GM10266 (cell line): ENCODE data around the gene CRHR1.

Experiments used
- DNase-seq: peaks from one replicate; pipeline ENCODE4 v3.0.0; 2012; ENCODE audit errors: extremely low spot score
- CTCF ChIP-seq: IDR thresholded peaks from 2 replicates; pipeline ENCODE4 v1.5.1; 2012; ENCODE audit warnings: mild to moderate bottlenecking, low read depth; ENCODE audit not compliant: control insufficient read depth, insufficient read depth; ENCODE audit errors: missing control alignments

CRHR1 gene

GRCh38 chr17:45845376-45846185 lies 61.5 kb downstream of the CRHR1 start:
- no peak for DNase-seq
- no peak for TF ChIP-seq CTCF

GRCh38 chr17:45846223-45846622 lies 62.1 kb downstream of the CRHR1 start:
- no peak for DNase-seq
- TF ChIP-seq CTCF = no peak

GRCh38 chr17:45846646-45847045 lies 62.5 kb downstream of the CRHR1 start:
- TF ChIP-seq CTCF = no peak
- no peak for DNase-seq

GRCh38 chr17:45847101-45847500 lies 63.0 kb downstream of the CRHR1 start:
- DNase-seq = no peak
- TF ChIP-seq CTCF = no peak

GRCh38 chr17:45847747-45848146 lies 63.6 kb downstream of the CRHR1 start:
- TF ChIP-seq CTCF = no peak
- DNase-seq = no peak

- no peak for DNase-seq
- TF ChIP-seq CTCF = no peak
These were observed 64.3 kb downstream of the CRHR1 start for GRCh38 chr17:45848405-45848804.

- no peak for TF ChIP-seq CTCF
- DNase-seq = no peak
These were observed 64.9 kb downstream of the CRHR1 start for GRCh38 chr17:45848868-45849535.
